ENCODE data around the gene AKR1C2.
"Not testable (repeated sequence)": the region's sequence is repeated elsewhere in the genome, so short reads cannot be mapped to it uniquely, and the experiment has no call there.

- TF ChIP-seq POLR2A, POU2F2, POLR2AphosphoS5, TAF1 (IDR thresholded peaks at IDR 0.05; ENCODE audit: low read depth, low read length): not testable (repeated sequence)
Observed at GRCh38 chr10:5019770-5020612, 16.3 kb upstream of the AKR1C2 start.

Measured in GM12891 (cell line).